HG03439 (cell line): Measurements from ENCODE around the gene FIG4.
"Not testable (repeated sequence)": the region's sequence is repeated elsewhere in the genome, so short reads cannot be mapped to it uniquely, and the experiment has no call there.

Source experiments
- ATAC-seq: cut with Tn5 transposase; IDR thresholded peaks from one replicate; pipeline ENCODE4 v1.9.1; 2021; ENCODE audit warnings: mild to moderate bottlenecking, moderate library complexity; ENCODE audit not compliant: unreplicated experiment

The FIG4 gene

GRCh38 chr6:109793792-109794191, 102.7 kb downstream of the FIG4 start:
- no peak for ATAC-seq

GRCh38 chr6:109794201-109794923, 103.3 kb downstream of the FIG4 start:
- no peak for ATAC-seq

GRCh38 chr6:109795994-109796555, 105.0 kb downstream of the FIG4 start:
- no peak for ATAC-seq

- ATAC-seq: no peak
Measured at GRCh38 chr6:109799129-109799528, 108.0 kb downstream of the FIG4 start.

- ATAC-seq: no peak
Measured at GRCh38 chr6:109799664-109800063, 108.6 kb downstream of the FIG4 start.

- no peak for ATAC-seq
Measured at GRCh38 chr6:109800771-109801170, 109.7 kb downstream of the FIG4 start.

- no peak for ATAC-seq
Measured at GRCh38 chr6:109801794-109802193, 110.7 kb downstream of the FIG4 start.

- ATAC-seq: no peak
Measured at GRCh38 chr6:109804020-109804419, 112.9 kb downstream of the FIG4 start.

GRCh38 chr6:109807881-109808280, 116.8 kb downstream of the FIG4 start:
- no peak for ATAC-seq

GRCh38 chr6:109808837-109809236, 117.7 kb downstream of the FIG4 start:
- no peak for ATAC-seq

GRCh38 chr6:109815054-109815453, 124.0 kb downstream of the FIG4 start:
- ATAC-seq: no peak

GRCh38 chr6:109816452-109817374, 125.6 kb downstream of the FIG4 start:
- ATAC-seq: no peak

- no peak for ATAC-seq
Measured at GRCh38 chr6:109820706-109821350, 129.7 kb downstream of the FIG4 start.

- no peak for ATAC-seq
Measured at GRCh38 chr6:109821428-109821827, 130.3 kb downstream of the FIG4 start.

GRCh38 chr6:109824105-109824504, 133.0 kb downstream of the FIG4 start:
- ATAC-seq: no peak

- no peak for ATAC-seq
Measured at GRCh38 chr6:109826551-109826950, 135.5 kb downstream of the FIG4 start.

GRCh38 chr6:109831352-109831751, 140.3 kb downstream of the FIG4 start:
- ATAC-seq: not testable (repeated sequence)

GRCh38 chr6:109834131-109834530, 143.0 kb downstream of the FIG4 start:
- ATAC-seq: no peak

GRCh38 chr6:109834595-109835437, 143.7 kb downstream of the FIG4 start:
- no peak for ATAC-seq

- ATAC-seq: no peak
Measured at GRCh38 chr6:109840034-109840433, 148.9 kb downstream of the FIG4 start.
